ENCODE measurements around the gene MYH4.

- no peak for TF ChIP-seq CTCF (conservative IDR thresholded peaks at IDR 0.05; ENCODE audit: low read length)
- TF ChIP-seq EZH2phosphoT487 (IDR thresholded peaks at IDR 0.05; ENCODE audit: borderline replicate concordance, low read depth, low read length) = no peak
Observed at GRCh38 chr17:10492004-10492403, 22.6 kb upstream of the MYH4 start.
